ENCODE results near the gene STAT3. TPM values are rescaled to one million over a fixed set of nuclear protein-coding genes. Genes with fewer than 3 reads are reported as not detected.
A peak's percentile ranks its signal among the peaks of the same experiment; 100 is the strongest.

The STAT3 gene
- total and polyA plus RNA-seq, 9 of the 15 experiments (the other 6 are each of a cell fraction or from before 2014, with no cell fraction given): 90.0 to 179 (median 114) TPM

DNA sequence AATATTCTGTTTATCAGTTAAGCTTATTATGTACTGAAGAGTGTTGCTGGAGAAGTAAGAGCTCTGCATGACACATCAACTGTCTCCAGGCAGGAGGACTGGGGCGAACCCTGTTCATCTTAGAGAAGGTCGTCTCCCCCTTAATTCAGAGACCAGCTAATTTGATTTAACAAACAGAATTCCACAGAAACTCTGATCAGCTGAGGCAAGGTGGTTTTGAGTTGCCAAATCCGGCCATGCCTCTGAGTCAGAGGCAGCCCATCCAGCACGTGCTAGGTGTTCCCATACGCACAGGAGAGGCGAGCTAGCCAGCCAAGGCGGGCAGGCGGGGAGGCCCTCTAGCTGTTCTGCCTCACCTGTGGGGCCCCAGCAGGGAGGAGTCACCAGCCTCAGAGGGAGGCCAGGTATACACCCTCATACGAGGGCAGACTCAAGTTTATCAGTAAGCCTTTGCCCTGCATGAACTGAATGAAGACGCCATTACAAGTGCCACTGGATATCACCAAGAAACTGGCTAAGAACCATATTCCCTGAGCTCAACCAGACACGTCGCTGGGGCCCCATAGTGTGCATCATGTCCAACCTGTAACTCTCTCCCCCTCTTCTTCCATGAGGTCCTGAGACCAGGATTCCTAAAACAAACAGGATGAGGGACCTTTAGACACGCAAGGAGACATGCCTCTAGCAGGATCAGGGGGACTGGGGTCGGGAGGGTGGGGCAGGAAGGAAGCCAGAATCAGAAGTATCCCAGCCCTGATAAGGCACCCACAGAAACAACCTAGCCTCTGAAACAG is 74.3 kb downstream of the STAT3 start (continued):
- TF ChIP-seq ZNF239 (CRISPR knock-in tag; IDR thresholded peaks at IDR 0.05): no peak; the same call in 1 of the 2 replicates
- TF ChIP-seq HNRNPUL1 (IDR thresholded peaks at IDR 0.05; ENCODE audit: low read length): no peak
- TF ChIP-seq ZNF324 (CRISPR knock-in tag; IDR thresholded peaks at IDR 0.05): no peak; the same call in 1 of the 2 replicates
- no peak for TF ChIP-seq BCOR (IDR thresholded peaks at IDR 0.05)
- 0 out of 2 replicates have a peak, but pooled peaks have one; percentile 15 for TF ChIP-seq ZNF586 (CRISPR knock-in tag; conservative IDR thresholded peaks at IDR 0.05)
- TF ChIP-seq PHF21A (IDR thresholded peaks at IDR 0.05; ENCODE audit: borderline replicate concordance, low read depth): no peak
- no peak for TF ChIP-seq CREM (IDR thresholded peaks at IDR 0.05; ENCODE audit: low read depth)
- TF ChIP-seq TRIM28 (IDR thresholded peaks at IDR 0.05): no peak; the same call in 1 of the 2 replicates
- TF ChIP-seq, protein P1, sequence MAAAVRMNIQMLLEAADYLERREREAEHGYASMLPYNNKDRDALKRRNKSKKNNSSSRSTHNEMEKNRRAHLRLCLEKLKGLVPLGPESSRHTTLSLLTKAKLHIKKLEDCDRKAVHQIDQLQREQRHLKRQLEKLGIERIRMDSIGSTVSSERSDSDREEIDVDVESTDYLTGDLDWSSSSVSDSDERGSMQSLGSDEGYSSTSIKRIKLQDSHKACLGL (CRISPR knock-in tag; IDR thresholded peaks at IDR 0.05; ENCODE audit: borderline replicate concordance, poor library complexity, severe bottlenecking): no peak
- TF ChIP-seq NCOA1 (IDR thresholded peaks at IDR 0.05; ENCODE audit: low read depth): no peak
- TF ChIP-seq NR3C1 (CRISPR knock-in tag; IDR thresholded peaks at IDR 0.05): no peak
- peak; percentile 99 for TF ChIP-seq ZNF592 (IDR thresholded peaks at IDR 0.05)
- TF ChIP-seq POLR2H (tag; IDR thresholded peaks at IDR 0.05; ENCODE audit: low read depth): no peak
- no peak for TF ChIP-seq ZBTB26 (CRISPR knock-in tag; IDR thresholded peaks at IDR 0.05)
- no peak for TF ChIP-seq SREBF1 (IDR thresholded peaks at IDR 0.05; ENCODE audit: borderline replicate concordance, low read depth, low read length)
- TF ChIP-seq, protein P2, sequence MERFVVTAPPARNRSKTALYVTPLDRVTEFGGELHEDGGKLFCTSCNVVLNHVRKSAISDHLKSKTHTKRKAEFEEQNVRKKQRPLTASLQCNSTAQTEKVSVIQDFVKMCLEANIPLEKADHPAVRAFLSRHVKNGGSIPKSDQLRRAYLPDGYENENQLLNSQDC (CRISPR knock-in tag; IDR thresholded peaks at IDR 0.05): 0 out of 2 replicates have a peak, but pooled peaks have one; percentile 55
- TF ChIP-seq ZNF124 (CRISPR knock-in tag; IDR thresholded peaks at IDR 0.05): no peak
- peak; percentile 95 for TF ChIP-seq SMAD4 (CRISPR knock-in tag; conservative IDR thresholded peaks at IDR 0.05)
- TF ChIP-seq ZNF184 (CRISPR knock-in tag; IDR thresholded peaks at IDR 0.05): no peak
